Neural progenitor cell (in vitro differentiated cells): ENCODE results near the gene PRKCA. TPM values are rescaled to one million over a fixed set of nuclear protein-coding genes. Genes with fewer than 3 reads are reported as not detected.

Source experiments
- DNase-seq: peaks from one replicate; pipeline ENCODE4 v3.0.0-alpha.2; 2016; ENCODE audit warnings: low spot score
- H2AFZ ChIP-seq: fragments of 200-600 bp; sonication (generic); replicated peaks from 2 replicates; pipeline ENCODE4 v1.6.1; 2016; ENCODE audit warnings: antibody characterized with exemption
- H3F3A ChIP-seq: fragments of 200-600 bp; sonication (generic); 2 replicates; pipeline ENCODE4 v1.6.1; 2016; ENCODE audit warnings: antibody characterized with exemption, low read depth
- H3K27ac ChIP-seq: fragments of 200-600 bp; sonication (generic); 2 replicates; pipeline ENCODE4 v1.5.1; 2016; ENCODE audit warnings: mild to moderate bottlenecking
- H3K27me3 ChIP-seq: fragments of 200-600 bp; sonication (generic); 2 replicates; pipeline ENCODE4 v1.6.1; 2016; ENCODE audit warnings: mild to moderate bottlenecking, moderate library complexity
- H3K36me3 ChIP-seq: fragments of 200-600 bp; sonication (generic); 2 replicates; pipeline ENCODE4 v1.5.1; 2016
- H3K4me1 ChIP-seq: fragments of 200-600 bp; sonication (generic); 2 replicates; pipeline ENCODE4 v1.6.1; 2016; ENCODE audit warnings: mixed run types
- H3K4me2 ChIP-seq: fragments of 200-600 bp; sonication (generic); 2 replicates; pipeline ENCODE4 v1.6.1; 2016
- H3K4me3 ChIP-seq: fragments of 200-600 bp; sonication (generic); 2 replicates; pipeline ENCODE4 v1.5.1; 2016
- H3K79me2 ChIP-seq: fragments of 200-600 bp; sonication (generic); 2 replicates; pipeline ENCODE4 v1.6.1; 2016; ENCODE audit warnings: low read depth
- H3K9ac ChIP-seq: fragments of 200-600 bp; sonication (generic); 2 replicates; pipeline ENCODE4 v1.6.1; 2016
- H3K9me3 ChIP-seq: fragments of 200-600 bp; sonication (generic); 2 replicates; pipeline ENCODE4 v1.5.1; 2016; ENCODE audit warnings: low read depth
- H4K20me1 ChIP-seq: fragments of 200-600 bp; sonication (generic); 2 replicates; pipeline ENCODE4 v1.6.1; 2016; ENCODE audit warnings: low read depth
- H3K27ac Mint-ChIP-seq: 3 replicates; pipeline ENCODE4 v1.8.0; 2021; ENCODE audit warnings: mixed read lengths
- H3K27me3 Mint-ChIP-seq: 2 replicates; pipeline ENCODE4 v1.8.0; 2022; ENCODE audit warnings: low read depth, mild to moderate bottlenecking, inconsistent platforms, moderate library complexity, mixed read lengths; ENCODE audit not compliant: insufficient read depth
- H3K36me3 Mint-ChIP-seq: 3 replicates; pipeline ENCODE4 v1.8.0; 2021; ENCODE audit warnings: mixed read lengths
- H3K4me1 Mint-ChIP-seq: 3 replicates; pipeline ENCODE4 v1.8.0; 2021; ENCODE audit warnings: mixed read lengths
- H3K4me3 Mint-ChIP-seq: 3 replicates; pipeline ENCODE4 v1.8.0; 2021; ENCODE audit warnings: mild to moderate bottlenecking, moderate library complexity, mixed read lengths
- H3K9me3 Mint-ChIP-seq: 3 replicates; pipeline ENCODE4 v1.8.0; 2020; ENCODE audit warnings: mixed read lengths
- CTCF ChIP-seq: fragments of 200-600 bp; sonication (generic); IDR thresholded peaks from 2 replicates; pipeline ENCODE4 v1.5.1; 2017; ENCODE audit warnings: antibody characterized with exemption, mild to moderate bottlenecking
- EZH2 ChIP-seq: fragments of 200-600 bp; sonication (generic); IDR thresholded peaks from 2 replicates; pipeline ENCODE4 v1.6.1; 2017; ENCODE audit warnings: antibody characterized with exemption, mild to moderate bottlenecking, moderate library complexity
- EZH2phosphoT487 ChIP-seq: fragments of 200-600 bp; sonication (generic); IDR thresholded peaks from 2 replicates; pipeline ENCODE4 v1.6.1; 2017; ENCODE audit warnings: antibody characterized with exemption
- total RNA-seq: library from RNA; depleted of rRNA; stranded (reverse); fragments of >200 nt; gene quantifications from 2 replicates; pipeline ENCODE4 v1.2.3, GENCODE V29; 2015; ENCODE audit warnings: low replicate concordance

Gene PRKCA
- total RNA-seq, 1 donor from 2014 or later, result 2.1 TPM

GRCh38 chr17:66790501-66791061 is 488.2 kb downstream of the PRKCA start:
- Histone ChIP-seq H3K36me3 (no peaks in the 10 kb centered on the region), H3K9me3 (no peaks in the 10 kb centered on the region), H3F3A (no peaks in the 10 kb centered on the region), H3K27me3 (no peaks in the 10 kb centered on the region), H3K4me3 (no peak overlapping the region), H3K4me1 (peaks cover 6% of the 10 kb centered on the region), H3K27ac (no peak overlapping the region), H4K20me1 (no peaks in the 10 kb centered on the region), H3K9ac (no peak overlapping the region), H3K4me2 (no peak overlapping the region), H3K79me2 (no peaks in the 10 kb centered on the region), H2AFZ (no peak overlapping the region)
- H3K36me3 Mint-ChIP-seq, result peaks cover 9% of the 10 kb centered on the region
- H3K27ac Mint-ChIP-seq, result no peak overlapping the region
- TF ChIP-seq EZH2phosphoT487 (no peak), CTCF (peak; percentile 9)
- H3K27me3 Mint-ChIP-seq, result peaks cover 4% of the 10 kb centered on the region
- H3K9me3 Mint-ChIP-seq, result no peaks in the 10 kb centered on the region
- H3K4me3 Mint-ChIP-seq, result no peak overlapping the region
- DNase-seq, result no peak
- H3K4me1 Mint-ChIP-seq, result peaks cover 10% of the 10 kb centered on the region

GRCh38 chr17:66791347-66791746 is 488.9 kb downstream of the PRKCA start:
- peaks cover 9% of the 10 kb centered on the region for H3K36me3 Mint-ChIP-seq
- H3K27ac Mint-ChIP-seq, result peak overlapping the region; percentile 23
- peaks cover 4% of the 10 kb centered on the region for H3K27me3 Mint-ChIP-seq
- no peaks in the 10 kb centered on the region for H3K36me3 ChIP-seq
- H3F3A ChIP-seq, result no peaks in the 10 kb centered on the region
- H3K27me3 ChIP-seq, result no peaks in the 10 kb centered on the region
- H3K4me3 Mint-ChIP-seq, result no peak overlapping the region
- H2AFZ ChIP-seq, result no peak overlapping the region
- H3K9me3 ChIP-seq, result no peaks in the 10 kb centered on the region
- no peaks in the 10 kb centered on the region for H3K79me2 ChIP-seq
- H3K27ac ChIP-seq, result no peak overlapping the region
- no peak for DNase-seq
- peaks cover 10% of the 10 kb centered on the region for H3K4me1 Mint-ChIP-seq
- no peak overlapping the region for H3K4me3 ChIP-seq
- no peaks in the 10 kb centered on the region for H4K20me1 ChIP-seq
- no peak for TF ChIP-seq CTCF
- no peak for TF ChIP-seq EZH2
- no peak for TF ChIP-seq EZH2phosphoT487
- H3K4me1 ChIP-seq, result peaks cover 6% of the 10 kb centered on the region
- no peak overlapping the region for H3K4me2 ChIP-seq
- H3K9ac ChIP-seq, result no peak overlapping the region
- H3K9me3 Mint-ChIP-seq, result no peaks in the 10 kb centered on the region

- no peak overlapping the region for H2AFZ ChIP-seq
- peaks cover 10% of the 10 kb centered on the region for H3K4me1 Mint-ChIP-seq
- peaks cover 6% of the 10 kb centered on the region for H3K4me1 ChIP-seq
- H4K20me1 ChIP-seq, result no peaks in the 10 kb centered on the region
- no peak overlapping the region for H3K27ac ChIP-seq
- no peak overlapping the region for H3K4me2 ChIP-seq
- no peak for DNase-seq
- peaks cover 6% of the 10 kb centered on the region for H3K36me3 Mint-ChIP-seq
- no peaks in the 10 kb centered on the region for H3K36me3 ChIP-seq
- H3K4me3 ChIP-seq, result no peak overlapping the region
- H3K9me3 Mint-ChIP-seq, result peaks cover 2% of the 10 kb centered on the region
- TF ChIP-seq EZH2 (no peak), EZH2phosphoT487 (no peak), CTCF (no peak)
- H3K27ac Mint-ChIP-seq, result peak overlapping the region; percentile 24
- no peaks in the 10 kb centered on the region for H3F3A ChIP-seq
- H3K9me3 ChIP-seq, result no peaks in the 10 kb centered on the region
- peaks cover 4% of the 10 kb centered on the region for H3K27me3 Mint-ChIP-seq
- H3K9ac ChIP-seq, result no peak overlapping the region
- no peaks in the 10 kb centered on the region for H3K27me3 ChIP-seq
- no peak overlapping the region for H3K4me3 Mint-ChIP-seq
- H3K79me2 ChIP-seq, result no peaks in the 10 kb centered on the region
These were observed 491.4 kb downstream of the PRKCA start for GRCh38 chr17:66793814-66794213.
